ENCODE results near the gene FAM107A.

The FAM107A gene

DNA sequence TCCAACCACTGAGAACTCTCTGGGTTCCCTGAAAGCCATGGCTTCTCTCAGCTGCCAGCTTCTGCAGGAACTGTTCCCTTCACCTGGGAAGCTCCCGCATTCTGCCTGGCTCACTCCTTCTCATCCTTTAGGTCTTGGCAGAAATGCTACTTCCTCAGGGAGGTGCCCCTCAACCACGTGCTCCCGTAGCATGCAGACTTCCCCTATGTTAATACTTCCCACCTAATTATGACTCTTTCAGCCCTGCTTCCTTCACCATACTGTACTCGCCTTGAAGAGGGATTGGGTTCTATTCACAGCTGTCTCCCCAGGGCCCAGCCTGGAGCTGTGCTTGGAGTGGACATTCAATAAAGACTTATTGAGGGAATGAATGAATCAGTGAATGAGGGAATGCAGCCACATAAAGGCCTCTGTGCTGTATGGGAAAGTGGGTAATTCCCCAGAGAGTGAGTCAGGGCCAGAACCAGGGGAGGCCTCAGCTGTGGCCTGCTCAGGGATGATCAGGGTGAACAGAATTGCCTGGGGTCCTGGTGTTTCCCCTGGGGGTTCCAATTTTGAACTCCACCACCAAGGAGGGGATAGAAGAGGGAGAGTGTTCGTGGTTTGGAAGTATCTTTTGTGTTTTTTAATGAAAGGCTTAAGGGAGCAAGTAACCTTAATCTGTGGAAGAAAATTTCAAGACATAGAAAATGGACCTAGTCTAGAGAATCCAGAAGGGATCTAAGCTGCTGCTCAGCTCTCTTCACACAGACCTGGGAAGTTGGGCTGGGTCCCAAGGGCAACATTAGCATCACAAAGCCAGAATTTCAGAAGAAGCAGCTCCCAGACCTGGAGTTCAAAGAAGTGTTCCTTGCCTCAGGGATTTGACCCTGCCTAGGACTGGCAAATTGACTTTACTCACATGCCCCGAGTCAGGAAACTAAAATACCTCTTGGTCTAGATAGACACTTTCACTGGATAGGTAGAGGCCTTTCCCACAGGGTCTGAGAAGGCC is 14.6 kb upstream of the FAM107A start:
- no peak for DNase-seq

- no peak for DNase-seq
Measured at GRCh38 chr3:58588030-58588614, 10.9 kb upstream of the FAM107A start.

DNA sequence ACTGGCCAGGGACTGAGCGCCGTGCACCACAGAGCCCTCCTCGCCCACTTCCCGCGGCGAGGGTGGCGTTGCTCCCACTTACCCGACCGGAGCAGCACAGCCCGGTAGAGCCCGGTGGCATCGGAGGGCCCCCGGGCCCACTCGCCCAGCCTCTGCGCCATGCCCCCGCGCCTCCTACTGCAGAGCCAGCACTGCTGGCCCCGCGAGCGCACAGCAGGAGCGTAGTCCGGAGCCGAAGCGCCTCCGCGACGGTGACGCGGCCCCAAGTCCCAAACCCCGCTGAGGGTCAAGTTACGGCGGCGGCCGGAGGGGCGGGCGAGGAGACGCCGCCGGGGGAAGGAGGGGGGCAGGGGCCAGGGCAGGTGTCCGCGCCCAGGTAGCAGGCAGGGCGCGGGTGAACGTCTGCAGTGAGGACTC is 9.6 kb upstream of the FAM107A start:
- DNase-seq: no peak

GRCh38 chr3:58585994-58586393 is 8.8 kb upstream of the FAM107A start:
- DNase-seq: no peak

DNA sequence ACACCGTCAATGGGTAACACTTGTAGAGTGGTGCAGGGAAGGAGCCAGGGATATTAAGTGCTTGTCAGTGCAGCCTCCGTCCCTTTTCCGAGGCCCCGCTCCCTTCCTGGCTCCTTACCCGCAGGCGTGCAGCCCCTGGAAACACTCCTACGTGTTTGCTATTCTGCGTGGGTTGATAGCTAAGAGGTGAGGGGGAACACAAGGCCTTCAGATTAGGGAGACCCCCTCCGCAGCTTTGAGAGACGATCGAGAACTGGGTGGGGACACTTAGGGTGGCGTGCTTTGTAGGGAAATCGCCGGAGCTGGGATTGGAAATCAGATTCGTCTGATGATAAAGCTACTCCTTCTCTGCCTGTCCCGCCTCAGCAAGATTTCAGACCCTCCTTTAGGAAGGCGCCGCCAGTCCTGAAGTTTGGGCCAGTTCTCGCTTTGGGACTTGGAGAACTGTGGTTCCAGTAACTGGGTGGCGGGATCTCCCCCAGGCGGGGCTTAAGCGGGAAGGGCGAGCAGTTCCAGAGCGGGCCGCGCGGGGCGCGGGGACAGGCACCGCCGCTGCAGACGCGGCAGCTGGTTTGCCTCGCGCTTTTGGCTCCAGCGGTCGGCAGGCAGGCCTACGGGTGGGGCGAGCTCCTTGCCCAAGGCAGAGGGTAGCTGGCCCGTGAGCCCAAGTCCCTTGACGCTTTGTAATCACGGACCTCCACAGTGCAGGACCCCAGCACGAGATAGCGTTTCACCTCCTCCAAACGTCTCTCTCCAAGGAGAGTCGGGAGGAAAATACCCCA is 8.0 kb upstream of the FAM107A start:
- peak; percentile 35 for DNase-seq

GRCh38 chr3:58584690-58585004 is 7.5 kb upstream of the FAM107A start:
- DNase-seq: no peak

DNA sequence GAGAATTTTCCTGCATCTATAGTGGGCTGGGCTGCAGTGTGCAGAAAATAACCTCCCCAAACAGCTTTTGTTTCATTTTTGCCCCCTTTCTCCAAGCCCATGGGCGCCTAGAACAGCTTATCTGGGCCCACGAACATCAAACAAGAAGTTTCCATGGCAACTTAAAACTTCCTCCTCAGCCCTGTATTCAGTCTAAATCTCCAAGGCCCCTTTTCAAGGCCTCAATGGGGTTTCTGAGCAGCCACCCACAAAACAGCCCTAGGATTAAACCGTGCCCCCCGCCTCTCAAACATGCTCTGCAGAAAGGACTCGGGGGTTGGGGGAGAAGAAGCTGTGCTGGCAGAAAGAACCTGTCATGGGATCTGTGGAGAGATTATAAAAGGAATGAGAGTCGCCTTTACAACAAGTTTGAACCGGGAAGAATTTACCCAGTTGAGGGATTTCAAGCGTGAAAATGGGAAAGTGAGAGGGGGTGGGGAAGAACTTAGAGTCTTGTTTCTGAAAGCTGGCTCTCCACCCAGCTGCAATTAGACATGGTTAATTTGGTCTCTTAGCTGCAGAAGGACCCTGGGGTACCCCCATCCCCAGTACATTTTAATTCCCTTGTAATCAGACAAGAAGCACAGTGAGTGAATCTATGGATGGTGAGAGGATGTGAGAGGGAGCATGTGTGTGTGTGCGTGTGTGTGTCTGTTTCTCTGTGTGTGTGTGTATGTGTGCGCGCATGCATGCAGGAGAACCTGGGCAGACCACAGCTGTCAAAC is 4.3 kb upstream of the FAM107A start:
- no peak for DNase-seq

DNA sequence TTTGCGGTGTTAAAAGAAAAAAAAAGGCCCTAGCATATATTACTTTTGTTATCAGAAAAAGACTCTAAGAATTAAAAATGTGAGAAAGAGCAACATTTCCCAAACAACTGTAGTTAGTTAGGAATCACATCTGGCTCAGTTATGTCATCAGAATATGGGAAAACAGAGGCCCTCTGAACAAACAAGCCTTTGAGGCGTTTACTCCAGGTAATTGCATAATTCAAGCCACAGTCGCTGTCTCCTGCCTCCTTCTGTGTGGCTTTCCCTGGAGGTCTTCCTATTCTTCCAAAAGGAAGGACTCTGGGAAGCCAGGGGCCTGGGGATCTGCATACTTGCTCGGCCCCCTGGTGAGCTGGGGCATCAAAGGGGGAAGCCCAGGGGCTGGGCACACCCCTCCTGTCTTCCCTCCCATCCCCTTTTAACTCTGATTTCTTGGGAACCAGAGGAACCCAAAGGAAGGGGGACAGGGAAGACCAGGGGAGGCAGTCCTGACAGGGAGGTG is 3.7 kb upstream of the FAM107A start:
- DNase-seq: no peak

- DNase-seq: no peak
Measured at GRCh38 chr3:58578873-58579272, 1.7 kb upstream of the FAM107A start.

DNA sequence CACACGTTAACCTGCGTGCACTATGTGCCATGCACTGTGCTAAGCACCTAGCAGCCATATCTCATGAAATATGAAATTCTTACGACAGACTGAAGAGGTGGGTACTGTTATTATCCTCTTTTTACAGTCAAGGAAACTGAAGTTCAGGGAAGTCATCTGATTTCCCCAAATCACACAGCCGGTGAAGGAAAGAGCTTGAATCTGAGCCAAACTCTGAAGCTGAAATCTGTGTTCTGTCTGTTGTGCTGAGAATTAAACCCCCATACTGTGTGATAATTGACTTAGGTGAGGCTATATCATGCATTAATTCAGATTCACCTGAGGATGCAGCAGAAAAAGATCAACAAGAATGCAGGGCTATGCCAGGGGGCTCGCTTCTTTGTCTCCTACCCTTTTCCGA is 475 bp downstream of the FAM107A start:
- no peak for DNase-seq

- DNase-seq: no peak
Measured at GRCh38 chr3:58575971-58576652, 1.1 kb downstream of the FAM107A start.

GRCh38 chr3:58574682-58575081 is 2.5 kb downstream of the FAM107A start:
- no peak for DNase-seq

DNA sequence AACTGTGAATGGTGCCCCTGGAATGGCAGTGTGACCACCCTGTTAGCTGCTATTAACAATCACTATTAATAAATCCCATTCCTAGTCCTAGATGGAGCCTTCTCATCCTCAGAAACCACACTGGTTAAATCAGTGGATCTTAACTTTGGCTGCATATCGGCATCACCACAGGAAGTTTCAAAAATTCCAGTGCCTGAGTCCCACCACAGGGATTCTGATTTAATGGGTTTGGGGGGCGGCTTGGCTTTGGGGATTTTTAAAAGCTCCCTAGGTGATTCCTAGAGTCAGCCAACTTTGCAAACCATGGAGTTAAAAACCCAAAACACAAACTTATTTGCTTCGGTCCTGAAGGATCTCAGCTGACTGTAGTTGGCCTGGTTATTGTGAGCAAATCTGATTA is 3.1 kb downstream of the FAM107A start:
- no peak for DNase-seq

GRCh38 chr3:58573640-58574039 is 3.6 kb downstream of the FAM107A start:
- no peak for DNase-seq

- DNase-seq: no peak
Measured at GRCh38 chr3:58572634-58573230, 4.5 kb downstream of the FAM107A start.

GRCh38 chr3:58572013-58572633 is 5.1 kb downstream of the FAM107A start:
- no peak for DNase-seq

GRCh38 chr3:58570851-58571250 is 6.3 kb downstream of the FAM107A start:
- DNase-seq: no peak

GRCh38 chr3:58569287-58570001 is 7.7 kb downstream of the FAM107A start:
- no peak for DNase-seq

DNA sequence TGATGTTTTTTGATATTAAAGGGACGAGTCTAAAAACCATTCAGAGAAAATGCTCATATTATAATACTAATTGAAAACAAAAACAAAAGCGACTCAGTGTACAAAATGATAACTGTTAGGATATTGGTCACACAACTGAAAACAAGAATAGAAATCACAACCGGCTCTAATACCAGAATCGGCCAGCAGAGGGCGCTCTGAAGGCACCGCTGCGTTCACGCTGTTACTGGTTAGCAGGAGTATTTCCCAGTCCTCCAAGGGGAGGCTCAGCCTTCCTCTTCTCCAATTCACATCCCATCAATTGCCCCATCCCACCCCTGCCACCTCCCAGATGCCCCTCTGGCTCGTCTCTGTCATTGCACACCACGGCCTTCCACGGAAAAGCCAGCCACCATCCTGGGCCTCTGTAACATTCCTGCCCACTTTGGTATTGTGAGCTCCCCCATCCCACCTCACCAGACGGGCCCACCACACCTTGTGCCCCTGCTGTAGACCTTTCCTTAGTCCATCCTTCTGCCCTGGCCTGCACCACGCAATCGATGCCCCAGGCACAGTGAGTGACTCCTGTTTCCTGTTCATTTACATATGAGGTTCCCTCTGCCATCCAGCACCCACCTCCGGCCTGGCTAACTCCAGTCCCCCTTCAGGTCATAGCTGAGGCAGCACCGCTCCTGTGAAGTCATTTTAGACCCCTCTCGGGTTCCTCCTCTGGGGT is 8.5 kb downstream of the FAM107A start:
- no peak for DNase-seq

- no peak for DNase-seq
Measured at GRCh38 chr3:58567251-58567515, 10.0 kb downstream of the FAM107A start.

Measured in NCI-H524 treated with DMSO at 0.1 percent for 48 hours (cell line).